Measurements from ENCODE around the gene TPK1. TPM values are rescaled to one million over a fixed set of nuclear protein-coding genes. Genes with fewer than 3 reads are reported as not detected.

The TPK1 gene
- total and polyA plus RNA-seq, 2 of the 8 experiments (the other 6 are each of a cell fraction or from before 2014, with no cell fraction given), result 1.9 to 2.7 TPM

- H3K36me3 ChIP-seq (ENCODE audit: control insufficient read depth in 2 of 4, insufficient read depth in 4 of 4, low read length in 3 of 4), result no peaks in the 10 kb centered on the region
- 89% methylated on average over 3 of the region's 3 CpGs; no CpG with 5 or more reads in 1 of the 2 experiments for WGBS, 2 experiments (ENCODE audit: extremely low coverage in 1 of 2, insufficient coverage in 1 of 2, insufficient read length in 1 of 2, insufficient replicate concordance in 2 of 2, low coverage in 1 of 2, low lambda C conversion rate in 2 of 2, missing lambda C conversion rate in 1 of 2)
- H3K18ac ChIP-seq (ENCODE audit: extremely low read depth, low read length), result no peak overlapping the region
- FAIRE-seq, result no peak
- no peaks in the 10 kb centered on the region for H3K9me3 ChIP-seq (ENCODE audit: insufficient read depth in 2 of 2, low read depth in 1 of 2, low read length in 1 of 2)
- ChIA-PET POLR2A (ENCODE audit: partially characterized antibody) (no interaction called here), CTCF (ENCODE audit: partially characterized antibody) (interaction anchor here (0.5 kb wide), 1 partner anchor 136 kb away, joined by 3 read pairs; no protein-coding TSS in a partner anchor)
- no peak overlapping the region for H2AK5ac ChIP-seq (ENCODE audit: low read depth, low read length)
- H3K23ac ChIP-seq (ENCODE audit: insufficient read length), result no peak overlapping the region
- H2AFZ ChIP-seq (ENCODE audit: low read length), result no peak overlapping the region
- H3K23me2 ChIP-seq (ENCODE audit: low read depth, low read length), result no peaks in the 10 kb centered on the region
- no peak overlapping the region for H3K27ac ChIP-seq (ENCODE audit: low read depth, low read length)
- no peak overlapping the region for H3K56ac ChIP-seq (replicated peaks; ENCODE audit: insufficient read length, low read depth, low read length)
- H3K79me1 ChIP-seq (ENCODE audit: low read depth, low read length), result no peaks in the 10 kb centered on the region
- no peak overlapping the region for H4K8ac ChIP-seq (ENCODE audit: extremely low read depth, insufficient read depth, low read length)
- TF ChIP-seq E2F6 (IDR thresholded peaks at IDR 0.05) (no peak), RBBP5 (IDR thresholded peaks at IDR 0.05; ENCODE audit: borderline replicate concordance, low read depth, low read length) (no peak)
- H3K4me2 ChIP-seq (ENCODE audit: insufficient read depth in 1 of 2, low read depth in 2 of 2, low read length in 2 of 2), result no peak overlapping the region
- no peaks in the 10 kb centered on the region for H3K27me3 ChIP-seq (replicated peaks in 1 of 4; ENCODE audit: control insufficient read depth in 3 of 4, extremely low read depth in 1 of 4, insufficient read depth in 3 of 4, low read length in 3 of 4)
- H3K14ac ChIP-seq (ENCODE audit: insufficient read length), result no peak overlapping the region
- H3K9ac ChIP-seq (replicated peaks in 1 of 4; ENCODE audit: extremely low read depth in 1 of 4, low read depth in 3 of 4, low read length in 3 of 4), result no peak overlapping the region
- H3K4me1 ChIP-seq (replicated peaks in 1 of 4; ENCODE audit: control insufficient read depth in 3 of 4, insufficient read depth in 4 of 4, low read length in 3 of 4), result peaks cover 0 to 12% (median 4%) of the 10 kb centered on the region in 4 experiments; a peak in 3 of 7 replicates
- H2BK5ac ChIP-seq (ENCODE audit: low read depth, low read length), result no peak overlapping the region
- H2BK15ac ChIP-seq (ENCODE audit: low read length), result no peak overlapping the region; the same call in 1 of the 2 replicates
- H3K4ac ChIP-seq (replicated peaks; ENCODE audit: insufficient read length, low read depth, low read length), result no peak overlapping the region
- no peak overlapping the region for H2BK20ac ChIP-seq (ENCODE audit: low read length)
- no peak overlapping the region for H4K5ac ChIP-seq (ENCODE audit: insufficient read length, low read depth, low read length)
- no peaks in the 10 kb centered on the region for H4K20me1 ChIP-seq (replicated peaks in 1 of 2; ENCODE audit: control insufficient read depth in 1 of 2, insufficient read depth in 2 of 2, low read length in 2 of 2)
- H3K79me2 ChIP-seq (ENCODE audit: control insufficient read depth in 1 of 2, insufficient read depth in 2 of 2, low read length in 2 of 2), result no peaks in the 10 kb centered on the region
- no peak overlapping the region for H4K91ac ChIP-seq (replicated peaks; ENCODE audit: insufficient read length, low read length)
- no peak for DNase-seq (ENCODE audit: low read depth in 1 of 2, low spot score in 2 of 2)
- no peak overlapping the region for H2BK120ac ChIP-seq (replicated peaks; ENCODE audit: low read depth, low read length)
- no peak overlapping the region for H2BK12ac ChIP-seq (ENCODE audit: low read depth, low read length)
- H3K4me3 ChIP-seq (ENCODE audit: extremely low read depth in 1 of 4, insufficient read depth in 2 of 4, low read depth in 3 of 4, low read length in 4 of 4), result no peak overlapping the region
These were observed 318.1 kb downstream of the TPK1 start for GRCh38 chr7:144517749-144518148.

Data from H1 (cell line).